Cerebellar cortex (tissue), 1 donor: ENCODE data around the gene CHADL.
A peak's percentile ranks its signal among the peaks of the same experiment; 100 is the strongest.

Experiments used
- DNase-seq: peaks from one replicate; pipeline ENCODE4 v3.0.0-alpha.2; 2015; ENCODE audit warnings: low spot score

CHADL gene

DNA sequence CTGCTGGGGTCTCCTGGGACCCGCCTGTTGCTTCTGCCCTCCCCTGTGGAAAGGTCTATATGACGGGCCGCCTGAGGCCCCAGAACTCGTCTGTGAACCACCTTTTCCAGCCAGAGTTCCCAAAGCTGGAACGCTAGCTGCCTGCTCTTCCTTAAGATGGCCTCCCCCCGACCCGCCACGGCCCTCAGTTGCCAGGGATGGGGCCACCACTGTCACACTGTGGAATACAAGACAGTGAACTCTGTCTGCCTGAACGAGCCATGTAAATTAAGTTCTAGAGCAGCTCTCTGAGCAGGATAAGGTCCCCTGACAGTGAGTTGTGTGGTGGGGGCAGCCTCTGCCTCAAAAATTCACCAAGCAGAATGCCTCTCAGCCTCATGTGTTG lies 10.3 kb downstream of the CHADL start:
- DNase-seq: no peak

DNA sequence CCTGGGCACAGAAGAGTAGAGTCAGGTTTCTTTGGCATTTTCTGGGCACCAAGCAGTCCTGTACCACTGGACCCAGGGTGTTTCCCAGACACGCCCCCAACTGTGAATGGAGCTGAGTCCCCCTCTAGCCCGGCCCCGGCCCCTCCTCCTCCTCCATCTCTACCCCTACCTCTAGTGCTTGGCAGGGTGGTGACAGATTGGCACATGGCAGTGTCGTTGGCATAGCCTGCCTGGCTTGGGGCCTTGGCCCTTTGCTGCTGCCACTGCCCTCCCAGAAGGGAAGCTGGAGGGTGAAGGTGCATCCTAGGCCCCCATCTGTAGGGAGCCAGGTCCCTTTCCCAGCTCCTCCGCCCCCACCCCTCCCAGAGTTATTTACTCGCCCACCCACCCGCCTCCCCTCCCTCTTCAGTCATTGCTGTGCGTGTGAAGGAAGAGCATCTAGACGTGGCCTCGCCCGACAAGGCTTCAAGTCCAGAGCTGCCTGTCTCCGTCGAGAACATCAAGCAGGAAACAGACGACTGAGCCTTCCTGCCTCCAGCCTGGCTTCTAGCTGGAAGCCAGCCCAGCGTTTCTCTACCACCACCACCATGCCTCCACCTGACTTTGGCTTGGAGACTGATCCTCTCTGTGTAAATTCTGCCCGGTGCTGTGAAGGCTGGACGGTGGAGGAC lies 10.9 kb downstream of the CHADL start:
- no peak for DNase-seq

DNA sequence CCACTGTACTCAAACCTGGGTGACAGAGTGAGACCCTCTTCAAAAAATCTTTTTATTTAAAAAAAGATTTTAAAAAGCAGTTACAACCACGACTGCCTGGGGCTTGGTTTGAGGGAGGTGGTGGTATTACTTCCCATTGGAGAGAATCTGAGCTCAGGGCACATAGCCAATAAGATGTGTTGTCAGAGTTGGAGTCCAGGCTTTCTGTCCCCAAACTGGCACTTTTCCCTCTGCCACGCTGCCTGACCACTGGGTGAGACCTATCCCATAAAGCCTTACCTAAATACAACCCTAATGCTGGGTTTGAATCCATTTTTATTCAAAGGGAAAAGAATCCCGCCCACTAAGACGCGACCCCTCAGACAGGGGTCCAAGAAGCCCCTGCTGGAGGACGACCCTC lies 11.5 kb downstream of the CHADL start:
- DNase-seq: no peak

DNA sequence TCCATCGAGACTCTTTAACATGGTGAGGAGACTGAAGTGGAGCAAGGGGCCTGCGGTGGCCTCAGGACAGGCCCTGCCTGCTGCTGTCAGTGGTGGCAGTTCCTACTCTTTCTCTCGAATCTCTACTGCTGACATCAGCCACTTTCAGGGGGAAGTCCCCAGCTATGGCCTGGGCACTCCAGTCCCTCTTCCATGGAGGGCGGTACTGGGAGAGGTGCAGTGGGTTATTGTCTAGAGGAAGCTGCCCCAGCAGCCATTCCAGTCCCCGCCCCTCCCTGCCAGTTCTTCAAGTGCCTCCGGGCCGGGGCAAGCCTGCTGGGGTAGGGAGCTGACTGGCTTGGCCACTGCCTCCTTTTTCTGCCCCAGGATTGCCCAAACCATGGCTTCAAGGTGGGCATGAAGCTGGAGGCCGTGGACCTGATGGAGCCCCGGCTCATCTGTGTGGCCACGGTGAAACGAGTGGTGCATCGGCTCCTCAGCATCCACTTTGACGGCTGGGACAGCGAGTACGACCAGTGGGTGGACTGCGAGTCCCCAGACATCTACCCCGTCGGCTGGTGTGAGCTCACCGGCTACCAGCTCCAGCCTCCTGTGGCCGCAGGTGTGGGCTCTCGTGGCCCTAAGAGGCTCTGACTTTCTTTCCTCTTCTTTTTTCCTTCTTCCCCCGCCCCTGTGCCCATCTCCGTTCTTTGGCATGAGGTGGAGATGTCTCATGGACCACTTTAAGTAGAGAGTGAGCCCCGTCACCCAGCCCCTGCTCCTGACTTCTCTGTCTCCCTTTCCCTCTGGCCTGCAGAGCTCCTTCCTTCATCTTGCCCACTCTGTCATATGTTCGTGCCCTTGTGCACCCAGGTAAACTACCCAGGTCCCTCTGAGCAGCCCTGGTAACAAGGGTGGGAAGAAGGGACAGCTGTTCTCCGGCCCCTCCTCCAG lies 13.7 kb downstream of the CHADL start:
- no peak for DNase-seq

DNA sequence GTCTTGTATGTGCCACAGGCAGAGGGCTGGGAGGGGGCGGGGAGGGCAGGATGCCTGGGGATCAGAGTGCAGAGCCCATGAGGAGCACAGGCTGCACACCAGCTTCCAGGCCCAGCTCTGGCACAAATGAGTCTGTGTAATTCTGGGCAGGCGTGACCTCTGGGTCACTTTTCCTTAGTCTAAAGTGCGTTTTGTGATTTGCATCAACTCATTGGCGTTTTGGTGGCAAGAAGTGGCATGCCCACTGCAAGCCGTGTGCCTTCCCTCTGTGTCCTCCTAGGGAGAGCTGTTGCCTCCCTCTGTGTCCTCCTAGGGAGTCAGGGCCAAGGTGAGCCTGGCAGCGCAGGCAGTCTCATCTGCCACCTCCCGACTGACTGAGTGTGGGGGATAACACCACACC lies 17.2 kb downstream of the CHADL start:
- no peak for DNase-seq

DNA sequence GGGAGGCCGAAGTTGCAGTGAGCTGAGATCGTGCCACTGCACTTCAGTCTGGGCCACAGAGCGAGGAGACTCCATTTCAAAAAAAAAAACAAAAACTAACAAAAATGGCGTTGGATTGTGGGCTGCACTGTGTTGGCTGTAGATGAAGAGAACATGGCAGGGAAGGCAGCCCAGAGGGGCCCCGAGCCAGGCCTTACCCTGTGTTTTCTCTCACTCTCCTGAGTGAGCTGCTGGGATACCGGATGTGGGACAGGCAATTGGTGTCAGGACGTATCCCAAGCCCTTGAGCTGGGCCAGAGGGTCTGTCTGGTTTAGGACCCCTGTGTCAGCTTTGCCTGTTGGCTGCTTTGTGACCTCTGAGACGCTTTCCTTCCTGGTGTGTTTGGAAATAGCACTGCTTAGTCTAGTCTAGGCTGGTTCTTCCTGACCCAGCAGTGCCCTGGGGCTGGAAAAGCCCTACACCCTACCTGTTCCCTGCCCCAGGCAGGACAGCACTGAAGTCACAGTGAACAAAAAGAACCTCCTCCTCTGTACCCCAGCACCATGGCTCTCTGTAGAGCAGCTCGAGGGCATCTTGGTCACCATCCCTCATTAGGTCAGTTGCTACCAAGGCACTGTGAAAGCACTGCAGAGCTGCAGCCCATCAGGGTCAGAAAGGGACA lies 17.8 kb downstream of the CHADL start:
- DNase-seq: no peak

DNA sequence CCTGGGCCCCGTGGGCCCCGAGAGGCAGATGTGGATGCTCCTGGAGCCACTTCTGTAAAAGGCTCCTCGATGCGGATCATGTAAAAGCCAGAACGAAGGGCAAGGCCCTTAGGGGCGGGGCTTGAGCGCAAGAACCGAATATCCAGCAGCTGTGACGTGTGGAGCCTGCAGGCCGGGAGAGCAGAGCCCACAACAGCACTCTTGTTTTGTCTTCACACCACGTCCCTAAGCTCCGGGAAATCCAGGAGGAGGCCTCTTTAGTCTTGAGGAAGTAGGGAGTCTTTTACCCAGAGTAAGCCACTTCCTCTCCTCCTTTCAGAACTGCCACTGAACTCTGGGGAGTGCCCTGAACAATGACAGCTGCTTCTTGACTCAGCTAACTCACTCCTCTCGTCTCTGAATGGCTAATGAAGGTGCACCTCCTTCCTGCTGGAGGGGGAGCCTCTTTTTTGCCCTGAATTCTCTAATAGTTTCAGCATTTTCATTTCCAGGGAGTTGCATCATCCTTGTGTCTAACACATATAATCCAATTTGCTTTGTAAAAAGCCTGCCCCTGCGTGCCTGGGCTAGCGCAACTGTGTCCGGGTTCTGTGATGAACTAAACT lies 23.1 kb downstream of the CHADL start:
- DNase-seq: no peak

DNA sequence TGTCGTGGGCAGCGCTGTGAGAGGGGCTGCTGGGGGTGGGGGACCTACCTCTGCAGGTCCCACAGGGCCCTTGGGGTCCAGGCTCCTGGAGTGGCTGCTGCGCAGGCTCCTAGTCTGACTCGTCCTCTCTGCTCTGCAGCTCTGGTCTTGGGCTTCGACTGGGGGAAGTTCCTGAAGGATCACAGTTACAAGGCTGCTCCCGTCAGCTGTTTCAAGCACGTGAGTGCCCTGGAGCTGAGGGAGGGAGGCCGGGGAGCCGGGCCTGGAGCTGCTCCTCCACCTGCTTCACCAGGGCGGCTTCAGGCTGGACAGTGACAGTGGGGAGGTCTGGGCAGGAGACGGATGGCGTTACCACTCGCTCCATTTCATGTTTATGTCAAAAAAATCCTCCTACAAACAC lies 23.7 kb downstream of the CHADL start:
- no peak for DNase-seq

DNA sequence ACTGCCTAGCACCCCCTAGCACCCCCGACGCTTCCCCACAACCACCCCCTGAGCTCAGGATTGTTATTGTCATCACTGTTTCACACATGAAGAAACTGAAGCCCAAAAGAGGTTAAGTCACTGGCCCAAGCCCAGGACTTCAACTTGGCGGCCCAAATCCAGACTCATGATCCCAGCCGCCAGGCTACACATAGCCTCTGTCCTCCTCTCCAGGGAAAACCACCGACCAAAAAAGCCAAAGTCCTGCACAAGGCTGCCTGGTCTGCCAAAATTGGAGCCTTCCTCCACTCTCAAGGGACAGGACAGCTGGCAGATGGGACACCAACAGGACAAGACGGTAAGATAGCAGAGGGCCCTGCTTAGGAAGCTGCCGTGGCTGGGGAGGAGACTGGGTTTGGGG lies 24.8 kb downstream of the CHADL start:
- no peak for DNase-seq

DNA sequence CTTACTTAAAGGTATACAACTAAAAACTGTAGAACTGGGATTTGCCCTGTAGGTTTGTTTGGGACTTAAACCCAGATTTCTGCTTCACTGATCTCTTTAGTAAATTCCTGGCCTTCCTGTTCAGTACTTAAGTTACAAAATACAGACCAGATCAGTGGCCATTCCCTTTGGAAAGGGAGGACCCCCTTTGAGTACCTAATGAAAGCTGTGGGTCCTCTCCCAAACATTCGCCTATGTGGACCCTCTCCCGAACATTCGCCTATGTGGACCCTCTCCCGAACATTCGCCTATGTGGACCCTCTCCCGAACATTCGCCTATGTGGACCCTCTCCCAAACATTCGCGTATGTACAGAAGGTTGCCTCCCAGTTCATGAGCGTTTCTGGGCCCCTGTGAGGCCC lies 25.3 kb downstream of the CHADL start:
- DNase-seq: no peak

DNA sequence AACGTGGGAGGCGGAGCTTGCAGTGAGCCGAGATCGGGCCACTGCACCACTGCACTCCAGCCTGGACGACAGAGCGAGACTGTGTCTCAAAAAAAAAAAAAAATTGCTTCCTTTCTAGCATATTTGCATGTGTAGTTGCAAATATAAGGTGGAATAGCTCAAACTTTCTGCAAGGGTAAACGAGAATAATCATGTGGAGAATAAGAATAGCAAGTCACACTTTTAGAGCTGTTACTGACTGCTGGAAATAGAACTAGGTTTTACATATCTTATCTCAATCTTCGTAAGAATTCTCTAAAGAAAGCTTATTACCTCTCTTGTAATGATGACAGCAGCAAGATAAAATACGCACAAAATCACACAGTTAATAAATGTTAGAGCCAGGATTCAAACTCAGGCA lies 34.0 kb downstream of the CHADL start:
- DNase-seq: no peak

DNA sequence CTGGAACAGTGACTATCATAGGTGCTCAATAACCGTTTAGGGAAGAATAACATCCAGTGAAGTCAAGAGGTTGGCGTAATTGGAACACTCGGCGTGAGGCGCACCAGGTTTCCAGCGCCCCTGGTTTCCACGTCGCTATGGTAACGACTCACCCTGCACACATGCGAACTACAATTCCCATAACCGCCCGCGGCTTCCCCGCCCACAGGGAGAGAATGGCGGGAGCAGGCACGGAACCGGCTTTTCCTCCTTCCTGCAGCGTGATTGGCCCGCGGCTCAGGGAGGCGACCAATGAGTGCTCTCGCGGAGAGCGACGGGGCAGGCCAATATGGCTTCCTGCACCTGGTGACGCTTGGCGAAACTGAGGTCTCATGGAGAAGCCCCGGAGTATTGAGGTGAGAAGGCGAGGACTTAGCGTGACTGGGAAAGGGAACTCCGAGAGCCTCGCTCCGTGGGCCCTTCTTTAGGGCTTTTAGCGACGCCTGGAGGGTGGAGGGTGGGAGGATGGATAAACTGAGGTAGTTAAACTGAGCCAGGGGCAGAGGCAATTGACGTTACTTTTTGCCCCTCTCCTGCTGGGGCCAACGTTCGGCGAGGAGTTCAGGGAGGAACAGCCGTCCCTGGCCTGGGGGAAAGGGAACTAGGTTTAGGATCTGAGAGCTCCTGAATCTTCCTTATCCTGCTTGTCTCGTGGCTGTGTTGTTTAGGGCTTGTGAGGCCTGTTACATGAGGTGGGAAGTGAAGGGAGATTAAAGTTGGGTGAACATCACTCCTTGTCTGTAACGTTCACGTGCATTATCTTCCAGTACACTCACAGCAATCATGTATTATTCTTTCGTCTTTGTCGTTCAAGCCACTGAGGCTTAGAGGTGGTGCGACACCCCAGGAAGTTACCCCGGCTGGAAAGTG lies 35.5 kb downstream of the CHADL start, which contains the start of gene L3MBTL2:
TSS of gene L3MBTL2 (plus strand) at position 321 of the 909 bp plus-strand sequence. CDS start at position 372, 51 bp downstream.
- peak; percentile 99 for DNase-seq

DNA sequence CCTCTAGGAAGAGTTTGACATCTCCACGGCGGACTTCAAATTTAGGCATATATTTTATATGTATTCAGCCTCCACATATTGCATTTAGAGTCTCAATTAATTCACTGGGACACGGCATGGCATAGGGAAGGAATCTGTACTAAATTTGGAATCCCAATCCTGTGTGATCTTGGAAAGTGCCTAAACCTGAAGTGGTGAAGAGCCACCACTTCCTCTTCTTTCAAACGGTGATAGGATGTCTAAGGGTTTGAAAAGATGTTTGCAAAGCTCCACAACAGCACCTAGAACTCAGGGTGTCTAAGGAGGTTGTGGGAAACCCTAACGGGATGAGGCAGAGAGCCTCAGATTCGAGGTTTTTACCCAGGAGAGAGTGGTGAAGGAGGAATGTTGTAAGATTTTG lies 36.7 kb downstream of the CHADL start:
- no peak for DNase-seq

DNA sequence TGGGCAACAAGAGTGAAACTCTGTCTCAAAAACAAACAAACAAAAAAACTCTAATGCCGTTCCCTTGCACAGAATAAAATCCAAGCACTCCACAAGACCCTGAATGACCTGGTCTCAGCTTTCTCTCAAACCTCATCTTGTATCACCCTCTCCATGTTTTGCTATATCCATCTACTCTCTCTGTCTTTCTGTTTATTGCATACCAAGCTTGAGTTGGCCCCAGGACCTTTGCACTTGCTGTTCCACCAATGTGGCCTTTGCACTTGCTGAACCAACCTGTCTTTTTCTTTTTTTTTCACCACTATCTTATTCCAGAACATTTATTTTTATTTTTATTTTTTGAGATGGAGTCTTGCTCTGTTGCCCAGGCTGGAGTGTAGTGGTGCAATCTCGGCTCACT lies 37.6 kb downstream of the CHADL start:
- DNase-seq: no peak

DNA sequence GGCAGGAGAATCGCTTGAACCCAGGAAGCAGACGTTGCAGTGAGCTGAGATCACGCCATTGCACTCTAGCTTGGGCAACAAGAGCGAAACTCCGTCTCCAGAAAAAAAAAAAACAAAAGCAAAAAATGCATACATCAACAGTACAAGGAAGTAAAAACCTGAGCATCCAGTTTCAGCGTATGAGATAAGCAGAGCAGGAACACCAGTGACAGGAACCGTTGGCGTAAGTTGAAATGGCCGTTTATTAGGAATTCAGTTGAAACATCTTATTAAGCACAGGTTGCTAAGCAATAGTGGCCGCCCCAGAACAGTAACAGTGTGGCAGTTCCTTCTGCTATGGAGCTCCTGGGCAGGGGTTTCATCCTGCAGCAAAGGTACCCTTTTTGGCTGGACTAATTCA lies 39.6 kb downstream of the CHADL start:
- DNase-seq: no peak

DNA sequence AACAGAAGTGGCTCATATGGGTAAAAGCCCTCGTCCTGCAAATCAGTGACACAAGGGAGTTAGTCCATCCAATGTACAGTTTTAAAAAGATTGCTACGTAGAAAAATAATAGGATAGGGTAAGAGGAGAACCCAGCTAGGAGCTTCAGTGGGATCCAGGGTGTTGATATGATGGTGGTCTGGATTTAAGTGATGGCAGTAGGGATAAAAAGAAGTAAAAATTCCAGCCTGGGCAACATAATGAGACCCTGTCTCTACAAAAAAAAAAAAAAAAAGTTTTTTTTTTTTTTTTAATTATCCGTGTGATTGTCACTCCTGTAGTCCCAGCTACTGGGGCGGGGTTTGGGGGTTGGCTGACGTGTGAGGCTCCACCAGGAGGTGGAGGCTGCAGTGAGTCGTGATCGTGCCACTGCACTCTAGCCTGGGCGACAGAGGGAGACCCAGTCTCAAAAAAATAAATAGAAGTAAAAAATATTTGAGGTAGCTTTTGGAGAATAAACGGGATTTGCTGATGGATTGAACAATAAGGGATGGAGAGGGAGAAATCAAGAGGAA lies 42.6 kb downstream of the CHADL start:
- peak; percentile 45 for DNase-seq

DNA sequence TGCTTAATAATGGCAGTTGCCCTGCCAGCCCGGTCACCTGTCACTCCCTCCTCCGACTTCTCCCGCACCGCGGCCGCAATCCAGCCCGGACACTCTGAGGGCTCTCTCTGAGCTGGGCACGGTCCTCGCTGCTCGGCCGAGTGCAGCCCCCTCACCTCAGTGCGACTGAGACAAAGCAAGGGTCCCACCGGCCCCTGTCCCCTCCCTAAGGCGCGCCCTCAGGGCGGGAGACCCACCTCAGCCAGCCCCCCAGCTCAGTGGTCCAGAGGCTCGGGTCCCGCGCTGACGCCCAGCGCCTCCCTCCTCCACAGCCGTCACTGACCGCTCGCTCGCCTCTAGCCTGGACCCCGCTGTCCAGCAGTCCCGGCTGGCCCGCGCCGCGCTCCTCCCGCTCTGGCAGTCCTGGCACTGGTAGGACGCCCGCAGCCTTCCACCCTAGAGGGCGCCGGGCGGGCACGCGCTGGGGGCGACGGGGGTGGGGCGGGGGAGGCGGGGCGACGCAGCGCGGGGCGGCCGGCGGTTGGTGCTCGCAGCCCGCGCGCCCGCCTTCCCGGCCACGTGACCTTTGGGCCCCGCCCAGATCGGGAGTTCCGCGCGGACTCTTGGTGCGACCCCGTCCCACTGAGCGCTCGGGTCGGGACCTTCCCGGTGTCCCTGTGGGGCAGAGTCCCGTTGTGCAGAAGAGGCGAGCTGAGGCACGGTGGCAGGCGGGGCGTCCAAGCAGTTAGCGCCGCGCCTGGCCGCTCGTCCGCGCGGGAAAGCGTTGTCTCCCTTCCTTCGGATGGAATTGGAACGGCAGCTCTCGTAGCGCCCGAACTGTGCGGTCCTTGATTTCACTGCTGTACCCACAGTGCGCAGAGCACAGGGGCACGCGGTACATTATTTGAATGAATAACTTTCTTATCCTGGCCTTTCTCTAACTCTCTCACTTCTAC lies 43.4 kb downstream of the CHADL start:
- DNase-seq: peak; percentile 74

DNA sequence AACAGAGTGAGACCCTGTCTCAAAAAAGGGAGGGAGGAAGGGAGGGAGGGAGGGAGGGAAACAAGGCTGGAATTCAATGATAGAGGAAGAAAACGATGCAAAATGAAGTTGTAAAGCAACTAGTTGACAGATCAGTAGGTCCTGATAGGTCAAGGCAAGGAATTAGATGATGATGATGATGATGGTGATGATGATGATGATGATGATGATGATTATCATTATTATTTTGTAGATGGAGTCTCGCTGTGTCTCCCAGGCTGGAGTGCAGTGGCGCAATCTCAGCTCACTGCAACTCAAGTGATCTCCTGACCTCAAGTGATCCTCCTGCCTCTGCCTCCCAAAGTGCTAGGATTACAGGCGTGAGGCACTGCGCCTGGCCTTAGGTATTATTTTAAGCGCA lies 46.9 kb downstream of the CHADL start:
- DNase-seq: no peak

DNA sequence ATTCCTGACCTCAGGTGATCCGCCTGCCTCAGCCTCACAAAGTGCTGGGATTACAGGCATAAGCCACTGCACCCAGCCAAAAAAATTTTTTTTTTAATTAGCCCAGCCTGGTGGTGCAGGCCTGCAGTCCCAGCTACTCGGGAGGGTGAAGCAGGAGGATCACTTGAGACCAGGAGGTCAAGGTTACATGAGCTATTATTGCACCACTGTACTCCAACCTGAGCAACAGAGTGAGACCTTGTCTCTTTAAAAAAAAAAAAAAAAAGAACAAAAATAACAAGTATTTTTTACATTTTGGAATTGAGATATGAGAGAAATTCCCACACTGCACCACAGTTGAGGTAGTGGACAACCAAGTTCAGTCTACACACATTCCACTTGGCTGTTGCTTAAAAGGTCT lies 49.3 kb downstream of the CHADL start:
- DNase-seq: no peak

DNA sequence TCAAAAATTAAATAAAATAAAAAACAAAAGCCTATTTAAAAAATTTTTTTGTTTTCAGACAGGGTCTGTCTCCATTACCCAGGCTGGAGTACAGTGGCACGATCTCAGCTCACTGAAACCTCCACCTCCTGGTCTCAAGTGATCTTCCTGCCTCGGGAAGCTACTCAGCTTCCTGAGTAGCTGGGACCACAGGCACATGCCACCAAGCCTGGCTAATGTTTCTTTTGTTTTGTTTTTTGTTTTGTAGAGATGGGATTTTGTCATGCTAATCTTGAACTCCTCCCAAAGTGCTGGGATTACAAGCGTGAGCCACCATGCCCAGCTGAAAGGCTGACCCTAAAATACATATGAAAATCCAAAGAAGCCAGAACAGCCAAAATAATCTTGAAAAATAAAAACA lies 56.1 kb downstream of the CHADL start:
- no peak for DNase-seq
